Heart left ventricle (tissue), 13 donors: ENCODE data around the gene GPBP1.

Source experiments
- POLR2A ChIP-seq, 2 donors: fragments of 450-650 bp; IDR thresholded peaks; one replicate each; pipeline ENCODE4 v1.6.1; 2017; ENCODE audit warnings: antibody characterized with exemption in 2 of 2, mild to moderate bottlenecking in 2 of 2, moderate library complexity in 2 of 2
- TF ChIP-seq, protein P1 (sequence below), 12 donors: fragments of 200-600 bp; sonication (generic) in 4 of 12; IDR thresholded peaks; one replicate each; pipeline versions ENCODE4 v1.5.0 to v1.8.0; 2018 to 2022; ENCODE audit warnings: antibody characterized with exemption in 12 of 12, mild to moderate bottlenecking in 5 of 12
- donor health status: ischemic (EF 13 %, LVEDD 7.1; RV severe dilation, severe dysfunction).
- donor health status: DM: no; HTN: yes; CAD: no.
- donor health status: DM: no; HTN: no; CAD: no.
- donor health status: ischemic (EF 25% LVEDD 6.9; RV normal size, moderate dysfunction).
- donor health status: ischemic (EF 25% LVEDD 5.7; RV mildly dilated, moderate dysfunction).
- donor health status: ischemic (EF 35%, LVEDD 5.7; RV mildly dilated, moderate dysfunction).
- donor health status: nonischemic (EF 11% LVEDD 7.7; RV severe dilation, severe dysfunction).
- donor health status: DM: yes; HTN: yes; CAD: no.
- donor health status: PGD.
- donor health status: ischemic (EF 29% LVEDD 5.4; RV normal size, mild dysfunction).
- donor health status: nonischemic (EF 23%, LVEDD 6.1; RV moderate dilation, normal function).

- TF ChIP-seq, protein P1, sequence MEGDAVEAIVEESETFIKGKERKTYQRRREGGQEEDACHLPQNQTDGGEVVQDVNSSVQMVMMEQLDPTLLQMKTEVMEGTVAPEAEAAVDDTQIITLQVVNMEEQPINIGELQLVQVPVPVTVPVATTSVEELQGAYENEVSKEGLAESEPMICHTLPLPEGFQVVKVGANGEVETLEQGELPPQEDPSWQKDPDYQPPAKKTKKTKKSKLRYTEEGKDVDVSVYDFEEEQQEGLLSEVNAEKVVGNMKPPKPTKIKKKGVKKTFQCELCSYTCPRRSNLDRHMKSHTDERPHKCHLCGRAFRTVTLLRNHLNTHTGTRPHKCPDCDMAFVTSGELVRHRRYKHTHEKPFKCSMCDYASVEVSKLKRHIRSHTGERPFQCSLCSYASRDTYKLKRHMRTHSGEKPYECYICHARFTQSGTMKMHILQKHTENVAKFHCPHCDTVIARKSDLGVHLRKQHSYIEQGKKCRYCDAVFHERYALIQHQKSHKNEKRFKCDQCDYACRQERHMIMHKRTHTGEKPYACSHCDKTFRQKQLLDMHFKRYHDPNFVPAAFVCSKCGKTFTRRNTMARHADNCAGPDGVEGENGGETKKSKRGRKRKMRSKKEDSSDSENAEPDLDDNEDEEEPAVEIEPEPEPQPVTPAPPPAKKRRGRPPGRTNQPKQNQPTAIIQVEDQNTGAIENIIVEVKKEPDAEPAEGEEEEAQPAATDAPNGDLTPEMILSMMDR (IDR thresholded peaks at IDR 0.05): no peak
- TF ChIP-seq POLR2A (IDR thresholded peaks at IDR 0.05): no peak
These were observed 118.0 kb downstream of the GPBP1 start for GRCh38 chr5:57291894-57292293.
